A549 (cell line): Measurements from ENCODE around the gene MAPKAPK3. TPM values are rescaled to one million over a fixed set of nuclear protein-coding genes. Genes with fewer than 3 reads are reported as not detected.

ENCODE experiments used
- ATAC-seq, 2 experiments: fragments of 200-7000 bp in 1 of 2; fragments of >200 bp in 1 of 2; cut with Nextera tagmentation in 1 of 2; cut with Tn5 transposase in 1 of 2; 3 replicates each; pipeline versions ENCODE4 v1.8.0 to v1.9.1; 2018 to 2020; ENCODE audit warnings: mild to moderate bottlenecking in 1 of 2, moderate library complexity in 1 of 2
- CTCF ChIA-PET: fragments of 300-600 bp; sonication (Branson Sonifier 250); formaldehyde crosslinking; extraction: SDS; loops from one replicate; lab custom pipeline; 2021; ENCODE audit warnings: antibody characterized with exemption, inconsistent platforms; lab: Yijun Ruan, JAX
- POLR2A ChIA-PET: fragments of 350-600 bp; formaldehyde crosslinking; extraction: SDS; loops from one replicate; lab custom pipeline; 2021; ENCODE audit warnings: antibody characterized with exemption, inconsistent platforms; lab: Yijun Ruan, JAX
- DNase-seq, 2 experiments: peaks; one replicate each; pipeline versions ENCODE4 v3.0.0 to v3.0.0-alpha.2; 2011 to 2016; ENCODE audit warnings: low read depth in 1 of 2, low spot score in 1 of 2
- FAIRE-seq: peaks from 2 replicates; lab custom pipeline; 2011; peaks lifted over from hg19 to GRCh38; lab: Jason Lieb, UNC
- H3K27ac ChIP-seq, 2 experiments: fragments of >200 bp; sonication (Bioruptor Twin); formaldehyde crosslinking; 3 replicates each; pipeline ENCODE4 v1.5.1; 2016 to 2017
- H3K4me1 ChIP-seq: fragments of >200 bp; sonication (Bioruptor Twin); formaldehyde crosslinking; 3 replicates; pipeline ENCODE4 v1.6.1; 2016
- H3K4me2 ChIP-seq: fragments of >200 bp; sonication (Bioruptor Twin); formaldehyde crosslinking; 3 replicates; pipeline ENCODE4 v1.6.1; 2016
- H3K4me3 ChIP-seq: fragments of >200 bp; sonication (Bioruptor Twin); formaldehyde crosslinking; 3 replicates; pipeline ENCODE4 v1.5.1; 2016
- H3K9me3 ChIP-seq: fragments of >200 bp; sonication (Bioruptor Twin); formaldehyde crosslinking; 3 replicates; pipeline ENCODE4 v1.6.1; 2016
- E2F6 ChIP-seq: IDR thresholded peaks from 2 replicates; pipeline ENCODE4 v1.6.1; 2012; ENCODE audit warnings: low read depth, borderline replicate concordance
- EHF ChIP-seq: fragments of 250-450 bp; sonication (Bioruptor Pico); IDR thresholded peaks from 2 replicates; pipeline ENCODE4 v1.5.0; 2020; ENCODE audit warnings: mild to moderate bottlenecking
- FOSB ChIP-seq: fragments of 250-450 bp; sonication (Bioruptor Pico); IDR thresholded peaks from 2 replicates; pipeline ENCODE4 v1.5.0; 2020; ENCODE audit warnings: mild to moderate bottlenecking, moderate library complexity
- HMGXB4 ChIP-seq: fragments of 250-450 bp; sonication (Bioruptor Pico); IDR thresholded peaks from 2 replicates; pipeline ENCODE4 v1.5.0; 2021; ENCODE audit warnings: mild to moderate bottlenecking, moderate library complexity, borderline replicate concordance
- NFE2L2 ChIP-seq: fragments of 150-350 bp; conservative IDR thresholded peaks from 2 replicates; pipeline ENCODE4 v1.6.1; 2014; ENCODE audit warnings: low read length
- RAD21 ChIP-seq, 2 experiments: fragments of >200 bp in 1 of 2; sonication (Bioruptor Twin) in 1 of 2; formaldehyde crosslinking in 1 of 2; IDR thresholded peaks in 1 of 2; conservative IDR thresholded peaks in 1 of 2; 2 replicates in 1 of 2; 3 replicates in 1 of 2; pipeline ENCODE4 v1.6.1; 2012 to 2018; ENCODE audit warnings: inconsistent platforms in 1 of 2
- REST ChIP-seq: fragments of 200-600 bp; sonication (generic); IDR thresholded peaks from 2 replicates; pipeline ENCODE4 v1.6.1; 2016; ENCODE audit warnings: antibody characterized with exemption, mild to moderate bottlenecking, moderate library complexity
- TP53 ChIP-seq: fragments of 250-450 bp; sonication (Bioruptor Pico); IDR thresholded peaks from 2 replicates; pipeline ENCODE4 v1.5.0; 2021; ENCODE audit warnings: mild to moderate bottlenecking, moderate library complexity
- ZC3H11A ChIP-seq: fragments of 450-650 bp; IDR thresholded peaks from 2 replicates; pipeline ENCODE4 v1.6.1; 2014; ENCODE audit warnings: antibody characterized with exemption, mild to moderate bottlenecking
- ZFP36 ChIP-seq: fragments of 450-650 bp; IDR thresholded peaks from 2 replicates; pipeline ENCODE4 v1.6.1; 2014; ENCODE audit warnings: borderline replicate concordance; ENCODE audit not compliant: partially characterized antibody
- ZNF302 ChIP-seq: fragments of 250-450 bp; sonication (Bioruptor Pico); IDR thresholded peaks from 2 replicates; pipeline ENCODE4 v1.9.0; 2021; ENCODE audit warnings: inconsistent platforms, mild to moderate bottlenecking, moderate library complexity
- WGBS: methylation state at CpG from one replicate; pipeline ENCODE4 v1.1.6; 2017; ENCODE audit errors: missing lambda C conversion rate; 5-methylcytosine and 5-hydroxymethylcytosine counted together
- polyA plus RNA-seq, 4 experiments: library from polyadenylated mRNA; depleted of rRNA in 3 of 4; stranded (reverse); fragments of >200 nt; fragmentation: RNase III in 1 of 4; extraction: RNeasy Plus Mini Kit Qiagen cat#74134 plus additional on column Dnase treatment in 1 of 4; gene quantifications; 2 replicates in 3 of 4; 3 replicates in 1 of 4; pipeline ENCODE4 v1.2.3, GENCODE V29; 2011 to 2017
- small RNA-seq, 6 experiments: library from RNA; depleted of rRNA; stranded (forward); fragments of <200 nt; gene quantifications; one replicate each; pipeline ENCODE3, GENCODE V24; 2012

MAPKAPK3 gene
- polyA plus RNA-seq, 2 of the 4 experiments (the other 2 are of a cell fraction) = 14.6 to 16.5 TPM

GRCh38 chr3:50689558-50689957 is 72.6 kb downstream of the MAPKAPK3 start:
- CTCF ChIA-PET = interaction anchor here (1.1 kb wide), 1 partner anchor 15 kb away, joined by 3 read pairs; the partner anchor contains the start of gene DOCK3
- TF ChIP-seq FOSB (CRISPR knock-in tag) (no peak), E2F6 (no peak), ZC3H11A (no peak), TP53 (CRISPR knock-in tag) (no peak), NFE2L2 (no peak)
- TF ChIP-seq, all 56 proteins: peak for 0
- WGBS = 16% methylated on average over 6 of the region's 6 CpGs
- Histone ChIP-seq H3K4me3 (no peak overlapping the region), H3K4me2 (no peak overlapping the region), H3K27ac (no peak overlapping the region), H3K4me1 (no peaks in the 10 kb centered on the region), H3K9me3 (no peaks in the 10 kb centered on the region)
- POLR2A ChIA-PET = no interaction called here
- DNase-seq (no peak), FAIRE-seq (no peak), ATAC-seq (no peak)

- DNase-seq (no peak), FAIRE-seq (no peak), ATAC-seq (no peak)
- Histone ChIP-seq H3K4me1 (no peaks in the 10 kb centered on the region), H3K4me3 (no peak overlapping the region), H3K9me3 (no peaks in the 10 kb centered on the region), H3K4me2 (no peak overlapping the region), H3K27ac (no peak overlapping the region)
- TF ChIP-seq HMGXB4 (CRISPR knock-in tag) = no peak
- 21% methylated on average over 2 of the region's 2 CpGs for WGBS
- POLR2A ChIA-PET = no interaction called here
- CTCF ChIA-PET = interaction anchor here (1.0 to 1.1 kb wide), 2 partner anchors 12 to 21 kb away, joined by 3 read pairs; no protein-coding TSS in a partner anchor
Observed at GRCh38 chr3:50695031-50695430, 78.1 kb downstream of the MAPKAPK3 start.

- CTCF ChIA-PET = interaction anchor here (0.6 kb wide), 2 partner anchors 118 to 769 kb away, joined by 3 to 5 read pairs; no protein-coding TSS in a partner anchor
Observed at GRCh38 chr3:50696276-50696675, 79.3 kb downstream of the MAPKAPK3 start.

GRCh38 chr3:50698269-50698668 is 81.3 kb downstream of the MAPKAPK3 start:
- CTCF ChIA-PET = no interaction called here
- WGBS = 13% methylated on average over 2 of the region's 2 CpGs
- no peak overlapping the region for H3K27ac ChIP-seq
- TF ChIP-seq REST (no peak), RAD21 (conservative IDR thresholded peaks at IDR 0.05 in 1 of 2, IDR thresholded peaks at IDR 0.05 in 1 of 2) (no peak)
- TF ChIP-seq, all 56 proteins: peak for 0
- Histone ChIP-seq H3K4me2 (no peak overlapping the region), H3K4me3 (no peak overlapping the region), H3K4me1 (no peaks in the 10 kb centered on the region), H3K9me3 (0 out of 3 replicates have a peak, but pooled peaks cover 3% of the 10 kb centered on the region)
- no peak for ATAC-seq
- no peak for FAIRE-seq
- POLR2A ChIA-PET = no interaction called here
- DNase-seq = no peak

More at GRCh38 chr3:50696276-50696675, 79.3 kb downstream of the MAPKAPK3 start:
- FAIRE-seq (no peak), DNase-seq (no peak), ATAC-seq (no peak)
- H3K27ac ChIP-seq = no peak overlapping the region
- H3K9me3 ChIP-seq = no peaks in the 10 kb centered on the region
- TF ChIP-seq ZFP36 = no peak
- no peak for TF ChIP-seq EHF (CRISPR knock-in tag)
- TF ChIP-seq ZNF302 (CRISPR knock-in tag) = no peak
- no peaks in the 10 kb centered on the region for H3K4me1 ChIP-seq
- 13% methylated on average over 3 of the region's 3 CpGs for WGBS
- POLR2A ChIA-PET = no interaction called here
- no peak overlapping the region for H3K4me3 ChIP-seq
- H3K4me2 ChIP-seq = no peak overlapping the region

Small RNA genes lying within 50 kb of the gene (small RNA-seq; reads per million reads assigned to genes)
- gene MIR4787 (0 to 0.58 (median 0) reads per million in 6 experiments), gene PPIAP69 (0 reads per million in 6 experiments)

Other genes with a start within 250 kb of the MAPKAPK3 start
- 0.21 and 0.22 TPM in 2 replicates for gene CACNA2D2, start 113.5 kb upstream of the MAPKAPK3 start, polyA plus RNA-seq (2011; rRNA removed)
- 0.41 to 0.75 TPM (median 0.55 TPM) in 3 replicates for gene CACNA2D2, start 113.5 kb upstream of the MAPKAPK3 start, polyA plus RNA-seq (2017; fragmentation: RNase III; extraction: RNeasy Plus Mini Kit Qiagen cat#74134 plus additional on column Dnase treatment)
- gene C3orf18, start 49.4 kb upstream of the MAPKAPK3 start, polyA plus RNA-seq (2011; rRNA removed) = 3.4 and 5.0 TPM in 2 replicates
- 3.9 to 5.9 TPM (median 5.4 TPM) in 3 replicates for gene C3orf18, start 49.4 kb upstream of the MAPKAPK3 start, polyA plus RNA-seq (2017; fragmentation: RNase III; extraction: RNeasy Plus Mini Kit Qiagen cat#74134 plus additional on column Dnase treatment)
- gene HEMK1, start 47.6 kb upstream of the MAPKAPK3 start, polyA plus RNA-seq (2011; rRNA removed) = 4.7 and 5.1 TPM in 2 replicates
- gene HEMK1, start 47.6 kb upstream of the MAPKAPK3 start, polyA plus RNA-seq (2017; fragmentation: RNase III; extraction: RNeasy Plus Mini Kit Qiagen cat#74134 plus additional on column Dnase treatment) = 4.3 to 5.4 TPM (median 4.3 TPM) in 3 replicates
- 0.43 and 0.95 TPM in 2 replicates for gene CISH, start 5.4 kb upstream of the MAPKAPK3 start, polyA plus RNA-seq (2011; rRNA removed)
- 0.42 to 0.68 TPM (median 0.67 TPM) in 3 replicates for gene CISH, start 5.4 kb upstream of the MAPKAPK3 start, polyA plus RNA-seq (2017; fragmentation: RNase III; extraction: RNeasy Plus Mini Kit Qiagen cat#74134 plus additional on column Dnase treatment)
- gene DOCK3, start 57.8 kb downstream of the MAPKAPK3 start, polyA plus RNA-seq (2011; rRNA removed) = 0.40 and 0.60 TPM in 2 replicates
- gene DOCK3, start 57.8 kb downstream of the MAPKAPK3 start, polyA plus RNA-seq (2017; fragmentation: RNase III; extraction: RNeasy Plus Mini Kit Qiagen cat#74134 plus additional on column Dnase treatment) = 0.46 to 0.54 TPM (median 0.50 TPM) in 3 replicates